Activated CD4-positive, alpha-beta memory T cell treated with anti-CD3 and anti-CD28 coated beads for 36 hours (primary cell): ENCODE measurements around the gene E2F2. TPM values are rescaled to one million over a fixed set of nuclear protein-coding genes. Genes with fewer than 3 reads are reported as not detected.
"Not testable (repeated sequence)": the region's sequence is repeated elsewhere in the genome, so short reads cannot be mapped to it uniquely, and the experiment has no call there.

ENCODE experiments used
- CTCF ChIA-PET: fragments of 350-600 bp; sonication (Branson Sonifier 250); formaldehyde crosslinking; loops from one replicate; lab custom pipeline; 2021; ENCODE audit warnings: antibody characterized with exemption, inconsistent platforms; lab: Charles Lee
- POLR2A ChIA-PET: fragments of 350-600 bp; sonication (Branson Sonifier 250); formaldehyde crosslinking; loops from one replicate; lab custom pipeline; 2021; ENCODE audit warnings: antibody characterized with exemption; lab: Charles Lee
- DNase-seq: peaks from one replicate; pipeline ENCODE4 v3.0.0-alpha.2; 2020
- H3K27ac Mint-ChIP-seq: one replicate; pipeline ENCODE4 v1.8.0; 2021; ENCODE audit warnings: mixed read lengths
- H3K27me3 Mint-ChIP-seq: one replicate; pipeline ENCODE4 v1.8.0; 2021; ENCODE audit warnings: mixed read lengths
- H3K36me3 Mint-ChIP-seq: one replicate; pipeline ENCODE4 v1.8.0; 2021; ENCODE audit warnings: mixed read lengths
- H3K4me1 Mint-ChIP-seq: one replicate; pipeline ENCODE4 v1.8.0; 2021; ENCODE audit warnings: low read depth, mixed read lengths
- H3K4me3 Mint-ChIP-seq: one replicate; pipeline ENCODE4 v1.8.0; 2021; ENCODE audit warnings: mild to moderate bottlenecking, mixed read lengths
- H3K9me3 Mint-ChIP-seq: one replicate; pipeline ENCODE4 v1.8.0; 2021; ENCODE audit warnings: mixed read lengths
- intact Hi-C: fragments of 100-400 bp; cut with micrococcal nuclease; formaldehyde crosslinking; loops from one replicate; pipeline ENCODE4 v1.15.1; 2023
- total RNA-seq, 2 experiments: library from RNA; stranded (reverse); gene quantifications; one replicate each; pipeline ENCODE4 v1.2.3, GENCODE V29; 2021

Gene E2F2
- total RNA-seq, 2 experiments from 2014 or later, result 22.1 to 26.3 TPM

DNA sequence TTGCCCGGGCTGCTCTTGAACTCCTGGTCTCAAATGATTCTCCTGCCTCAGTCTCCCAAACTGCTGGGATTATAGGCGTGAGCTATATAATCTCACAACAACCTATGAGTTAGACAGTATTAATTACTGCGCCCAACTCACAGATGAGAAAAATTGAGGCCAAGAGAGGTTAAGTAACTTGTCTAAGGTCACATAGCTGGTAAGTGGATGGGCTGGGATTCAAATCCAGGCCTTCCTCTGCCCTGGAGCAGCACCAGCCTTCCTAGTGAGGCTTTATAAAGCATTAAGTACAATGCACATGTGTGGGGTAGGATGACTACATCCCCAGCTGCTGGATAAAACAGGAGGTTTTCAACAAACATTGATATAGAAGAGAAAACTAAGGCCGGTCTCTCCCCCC lies 15.1 kb downstream of the E2F2 start:
- Mint-ChIP-seq H3K36me3 (peaks cover 53% of the 10 kb centered on the region), H3K27me3 (no peaks in the 10 kb centered on the region), H3K4me1 (no peaks in the 10 kb centered on the region), H3K4me3 (no peak overlapping the region), H3K27ac (no peak overlapping the region), H3K9me3 (no peaks in the 10 kb centered on the region)
- ChIA-PET POLR2A (interaction anchor here (0.7 to 1.5 kb wide), 2 partner anchors 9 to 12 kb away, joined by 3 to 4 read pairs; no protein-coding TSS in a partner anchor), CTCF (interaction anchor here (0.6 to 6.2 kb wide), 4 partner anchors 10 to 172 kb away, joined by 3 to 45 read pairs (median 8); no protein-coding TSS in a partner anchor)
- no peak for DNase-seq
- intact Hi-C loops, result no loop called here

DNA sequence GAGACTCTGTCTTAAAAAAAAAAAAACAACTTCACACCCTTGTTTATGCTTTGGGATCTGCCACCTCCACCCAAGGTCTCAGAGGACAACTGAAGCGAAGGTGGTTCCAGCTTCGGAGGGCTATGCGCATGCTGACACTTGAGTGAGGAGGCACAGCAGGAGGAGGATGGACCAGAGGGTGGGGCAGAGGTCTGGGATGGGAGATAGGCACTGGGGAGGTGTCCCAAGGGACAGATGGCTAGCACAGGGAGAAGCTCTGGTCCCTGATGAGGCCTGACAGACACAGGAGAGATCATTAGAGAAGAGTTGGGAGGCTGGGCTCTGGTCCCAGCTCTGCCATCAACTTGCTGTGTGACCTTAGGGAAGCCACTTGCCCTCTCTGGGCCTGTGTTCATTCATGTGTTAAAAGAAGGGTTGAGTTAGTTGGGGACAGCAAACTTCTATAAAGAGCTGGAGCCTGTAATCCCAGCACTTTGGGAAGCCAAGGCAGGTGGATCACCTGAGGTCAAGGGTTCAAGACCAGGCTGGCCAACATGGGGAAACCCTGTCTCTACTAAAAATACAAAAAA lies 16.8 kb downstream of the E2F2 start:
- DNase-seq, result no peak
- ChIA-PET POLR2A (no interaction called here), CTCF (interaction anchor here (2.4 to 6.2 kb wide), 2 partner anchors 17 to 26 kb away, joined by 11 to 45 read pairs; no protein-coding TSS in a partner anchor)
- intact Hi-C loops, result no loop called here
- Mint-ChIP-seq H3K27ac (no peak overlapping the region), H3K36me3 (peaks cover 63% of the 10 kb centered on the region), H3K27me3 (no peaks in the 10 kb centered on the region), H3K9me3 (no peaks in the 10 kb centered on the region), H3K4me1 (no peaks in the 10 kb centered on the region), H3K4me3 (no peak overlapping the region)

DNA sequence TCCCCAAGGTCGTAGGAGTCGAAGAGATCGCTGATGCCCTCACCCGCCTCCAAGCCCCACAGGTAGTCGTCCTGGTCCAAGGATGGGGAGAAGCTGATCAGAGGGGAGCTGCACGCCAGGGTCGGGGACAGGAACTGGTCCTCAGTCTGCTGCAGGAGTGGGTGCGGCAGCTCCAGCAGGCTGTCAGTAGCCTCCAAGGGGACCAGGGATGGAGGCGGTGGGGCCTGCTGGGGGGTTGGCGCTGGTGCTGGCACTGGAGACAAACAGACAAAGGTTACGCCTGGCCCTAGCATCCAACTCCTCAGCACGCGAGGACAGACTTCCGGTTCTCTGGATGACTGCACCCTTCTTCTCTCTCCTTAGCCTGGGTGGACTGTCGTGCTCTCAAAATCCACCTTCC lies 21.1 kb downstream of the E2F2 start:
- Mint-ChIP-seq H3K4me3 (no peak overlapping the region), H3K27me3 (no peaks in the 10 kb centered on the region), H3K9me3 (no peaks in the 10 kb centered on the region), H3K36me3 (peaks cover 44% of the 10 kb centered on the region), H3K27ac (no peak overlapping the region), H3K4me1 (no peaks in the 10 kb centered on the region)
- CTCF ChIA-PET, result interaction anchor here (1.4 to 4.6 kb wide), 2 partner anchors 13 to 30 kb away, joined by 4 to 45 read pairs; no protein-coding TSS in a partner anchor
- POLR2A ChIA-PET, result no interaction called here
- intact Hi-C loops, result no loop called here
- DNase-seq, result no peak

DNA sequence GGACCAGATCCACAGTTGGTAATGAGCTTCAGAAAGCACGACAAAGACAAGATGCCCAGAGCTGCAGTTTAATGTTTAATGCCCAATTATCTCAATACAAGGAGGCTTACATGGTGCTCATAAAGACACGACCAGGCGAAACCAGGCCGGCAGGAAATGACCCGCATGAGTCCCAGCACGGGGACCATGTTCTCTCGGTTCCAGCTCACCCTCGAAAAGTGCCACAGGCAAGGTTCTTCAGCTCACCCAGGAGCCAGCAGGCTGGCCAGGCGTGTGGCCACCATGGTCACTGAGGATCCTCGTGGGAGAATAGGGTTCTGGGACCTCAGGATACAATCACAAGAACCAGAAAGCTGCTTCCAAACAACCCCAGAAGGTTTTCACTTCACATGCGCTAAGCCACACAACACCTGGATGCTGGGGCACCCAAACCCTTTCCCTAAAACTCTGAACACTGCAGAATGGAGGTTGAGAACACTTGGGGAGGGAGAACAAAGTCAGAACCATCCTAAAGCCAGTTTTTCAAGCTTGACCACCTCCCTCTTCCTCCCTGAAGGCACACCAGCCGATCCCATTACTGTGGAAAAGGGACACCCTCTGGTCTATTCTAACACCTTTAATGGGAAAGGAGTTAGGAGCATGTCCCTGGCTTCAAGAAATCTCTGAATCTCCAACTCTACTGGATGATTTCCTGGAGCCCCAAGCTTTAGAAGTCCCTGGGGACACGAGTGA lies 24.5 kb downstream of the E2F2 start:
- ChIA-PET POLR2A (interaction anchor here (1.6 to 1.8 kb wide), 2 partner anchors 18 to 22 kb away, joined by 4 to 5 read pairs; no protein-coding TSS in a partner anchor), CTCF (interaction anchor here (1.0 to 4.6 kb wide), 6 partner anchors 9 to 151 kb away, joined by 3 to 45 read pairs (median 4); no protein-coding TSS in a partner anchor)
- Mint-ChIP-seq H3K9me3 (no peaks in the 10 kb centered on the region), H3K36me3 (peaks cover 28% of the 10 kb centered on the region), H3K27ac (no peak overlapping the region), H3K4me1 (no peaks in the 10 kb centered on the region), H3K4me3 (no peak overlapping the region), H3K27me3 (no peaks in the 10 kb centered on the region)
- DNase-seq, result no peak
- intact Hi-C loops, result no loop called here

DNA sequence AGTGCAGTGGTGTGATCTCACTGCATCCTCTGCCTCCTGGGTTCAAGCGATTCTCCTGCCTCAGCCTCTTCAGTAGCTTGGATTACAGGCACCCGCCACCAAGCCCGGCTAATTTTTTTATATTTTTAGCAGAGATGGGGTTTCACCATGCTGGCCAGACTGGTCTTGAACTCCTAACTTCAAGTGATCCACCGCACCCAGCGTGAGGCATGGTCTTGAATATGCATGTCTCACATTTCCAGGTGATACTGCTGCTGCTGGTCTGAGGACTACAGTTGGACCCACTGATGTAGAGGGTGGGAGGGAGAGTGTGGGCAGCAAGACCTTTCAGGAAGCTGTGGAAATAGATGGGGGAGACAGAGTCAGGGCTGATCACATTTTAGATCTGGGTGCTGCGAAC lies 25.2 kb downstream of the E2F2 start:
- no peak for DNase-seq
- intact Hi-C loops, result no loop called here
- CTCF ChIA-PET, result interaction anchor here (1.0 to 4.6 kb wide), 5 partner anchors 9 to 131 kb away, joined by 3 to 45 read pairs (median 5); no protein-coding TSS in a partner anchor
- no peaks in the 10 kb centered on the region for H3K4me1 Mint-ChIP-seq
- H3K27ac Mint-ChIP-seq, result no peak overlapping the region
- POLR2A ChIA-PET, result interaction anchor here (0.8 kb wide), 1 partner anchor 84 kb away, joined by 4 read pairs; no protein-coding TSS in a partner anchor
- no peak overlapping the region for H3K4me3 Mint-ChIP-seq
- peaks cover 25% of the 10 kb centered on the region for H3K36me3 Mint-ChIP-seq
- no peaks in the 10 kb centered on the region for H3K27me3 Mint-ChIP-seq
- H3K9me3 Mint-ChIP-seq, result no peaks in the 10 kb centered on the region

GRCh38 chr1:23504156-23504555 lies 26.9 kb downstream of the E2F2 start:
- CTCF ChIA-PET, H3K27ac Mint-ChIP-seq, POLR2A ChIA-PET, H3K4me1 Mint-ChIP-seq, H3K4me3 Mint-ChIP-seq, DNase-seq, H3K9me3 Mint-ChIP-seq, intact Hi-C loops, H3K27me3 Mint-ChIP-seq: not testable (repeated sequence)
- H3K36me3 Mint-ChIP-seq, result peaks cover 11% of the 10 kb centered on the region

- no peaks in the 10 kb centered on the region for H3K27me3 Mint-ChIP-seq
- H3K27ac Mint-ChIP-seq, result no peak overlapping the region
- peaks cover 7% of the 10 kb centered on the region for H3K36me3 Mint-ChIP-seq
- H3K4me3 Mint-ChIP-seq, result no peak overlapping the region
- intact Hi-C loops, result no loop called here
- DNase-seq, result no peak
- CTCF ChIA-PET, result no interaction called here
- H3K9me3 Mint-ChIP-seq, result no peaks in the 10 kb centered on the region
- POLR2A ChIA-PET, result no interaction called here
- H3K4me1 Mint-ChIP-seq, result no peaks in the 10 kb centered on the region
Measured at GRCh38 chr1:23502951-23503350, 28.1 kb downstream of the E2F2 start.

GRCh38 chr1:23500466-23500865 lies 30.6 kb downstream of the E2F2 start:
- H3K4me1 Mint-ChIP-seq, result peaks cover 3% of the 10 kb centered on the region
- no peak overlapping the region for H3K4me3 Mint-ChIP-seq
- ChIA-PET CTCF (interaction anchor here (0.7 to 7.3 kb wide), 5 partner anchors 16 to 137 kb away, joined by 3 to 274 read pairs (median 74); partner anchors contain the start of genes ASAP3 and E2F2), POLR2A (no interaction called here)
- intact Hi-C loops, result no loop called here
- DNase-seq, result no peak
- peaks cover 2% of the 10 kb centered on the region for H3K36me3 Mint-ChIP-seq
- H3K27me3 Mint-ChIP-seq, result no peaks in the 10 kb centered on the region
- no peaks in the 10 kb centered on the region for H3K9me3 Mint-ChIP-seq
- no peak overlapping the region for H3K27ac Mint-ChIP-seq

DNA sequence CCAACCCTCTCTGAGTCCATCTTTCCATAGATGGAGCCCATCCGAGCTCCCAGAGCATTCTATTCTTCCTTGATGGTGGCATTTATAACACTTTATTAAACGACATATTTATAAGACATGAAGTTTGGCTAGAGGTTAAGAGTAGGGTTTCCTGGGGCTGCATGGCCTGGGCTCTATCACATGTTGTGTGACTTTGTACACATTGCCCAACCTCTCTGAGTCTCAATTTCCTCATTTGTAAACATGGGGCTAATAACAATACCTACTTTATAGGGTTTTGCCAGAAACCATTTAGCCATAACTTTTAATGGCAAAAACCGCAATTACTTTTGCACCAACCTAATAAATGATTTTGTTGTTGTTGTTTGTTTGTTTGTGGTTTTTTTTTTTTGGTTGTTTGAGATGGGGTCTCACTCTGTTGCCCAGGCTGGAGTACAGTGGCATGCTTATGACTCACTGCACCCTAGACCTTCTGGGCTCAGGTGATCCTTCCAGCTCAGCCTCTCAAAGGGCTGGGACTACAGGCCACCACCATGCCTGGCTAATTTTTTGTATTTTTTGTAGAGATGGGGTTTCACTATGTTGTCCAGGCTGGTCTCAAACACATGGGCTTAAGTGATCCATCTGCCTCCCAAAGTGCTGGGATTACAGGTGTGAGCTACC lies 33.1 kb downstream of the E2F2 start:
- Mint-ChIP-seq H3K36me3 (no peaks in the 10 kb centered on the region), H3K4me3 (no peak overlapping the region), H3K9me3 (no peaks in the 10 kb centered on the region), H3K27ac (no peak overlapping the region), H3K27me3 (no peaks in the 10 kb centered on the region), H3K4me1 (peaks cover 3% of the 10 kb centered on the region)
- no peak for DNase-seq
- CTCF ChIA-PET, result interaction anchor here (0.7 to 7.3 kb wide), 51 partner anchors 9 to 466 kb away, joined by 3 to 274 read pairs (median 5); partner anchors contain the start of genes ASAP3, E2F2, HNRNPR and ID3
- POLR2A ChIA-PET, result interaction anchor here (1.3 kb wide), 1 partner anchor 33 kb away, joined by 5 read pairs; the partner anchor contains the start of gene E2F2
- intact Hi-C loops, result loop anchor here (1.0 to 10.0 kb wide), 2 partner anchors 41 to 157 kb away; no protein-coding TSS in a partner anchor

- H3K27ac Mint-ChIP-seq, result no peak overlapping the region
- intact Hi-C loops, result loop anchor here (1.0 to 10.0 kb wide), 2 partner anchors 43 to 158 kb away; no protein-coding TSS in a partner anchor
Measured at GRCh38 chr1:23496490-23497181, 34.4 kb downstream of the E2F2 start.

GRCh38 chr1:23494836-23495235 lies 36.2 kb downstream of the E2F2 start:
- H3K9me3 Mint-ChIP-seq, H3K27me3 Mint-ChIP-seq, DNase-seq, H3K4me1 Mint-ChIP-seq, H3K36me3 Mint-ChIP-seq, POLR2A ChIA-PET, H3K4me3 Mint-ChIP-seq, H3K27ac Mint-ChIP-seq: not testable (repeated sequence)
- intact Hi-C loops, result loop anchor here (10.0 kb wide), 1 partner anchor 160 kb away; no protein-coding TSS in a partner anchor
- CTCF ChIA-PET, result interaction anchor here (0.7 to 7.3 kb wide), 8 partner anchors 11 to 540 kb away, joined by 3 to 274 read pairs (median 60); partner anchors contain the start of genes ASAP3 and E2F2

More at GRCh38 chr1:23496490-23497181, 34.4 kb downstream of the E2F2 start:
- ChIA-PET POLR2A (interaction anchor here (0.7 to 1.3 kb wide), 2 partner anchors 34 to 43 kb away, joined by 3 to 5 read pairs; partner anchors contain the start of gene E2F2), CTCF (interaction anchor here (0.5 to 7.3 kb wide), 65 partner anchors 8 to 464 kb away, joined by 3 to 274 read pairs (median 4); partner anchors contain the start of genes ASAP3, E2F2, HNRNPR and ID3)
- no peak for DNase-seq
- Mint-ChIP-seq H3K4me3 (no peak overlapping the region), H3K4me1 (peaks cover 3% of the 10 kb centered on the region), H3K36me3 (no peaks in the 10 kb centered on the region), H3K9me3 (no peaks in the 10 kb centered on the region), H3K27me3 (no peaks in the 10 kb centered on the region)
